Tibial nerve (tissue), 4 donors: ENCODE measurements around the gene CHAF1B. TPM values are rescaled to one million over a fixed set of nuclear protein-coding genes. Genes with fewer than 3 reads are reported as not detected.
"Not testable (repeated sequence)": the region's sequence is repeated elsewhere in the genome, so short reads cannot be mapped to it uniquely, and the experiment has no call there.

Experiments
- DNase-seq, 2 donors: peaks; one replicate each; pipeline ENCODE4 v3.0.0-alpha.2; 2019; ENCODE audit warnings: low spot score in 2 of 2
- H3K27ac ChIP-seq, 4 donors: fragments of 200-600 bp; sonication (generic) in 3 of 4; one replicate each; pipeline ENCODE4 v1.5.1; 2017 to 2019; ENCODE audit warnings: mild to moderate bottlenecking in 1 of 4
- H3K27me3 ChIP-seq, 2 donors: fragments of 200-600 bp; sonication (generic) in 1 of 2; one replicate each; pipeline versions ENCODE4 v1.5.1 to v1.6.0; 2017 to 2019
- H3K36me3 ChIP-seq, 3 donors: fragments of 200-600 bp; sonication (generic); one replicate each; pipeline ENCODE4 v1.5.1; 2018 to 2019
- H3K4me1 ChIP-seq, 4 donors: fragments of 200-600 bp; sonication (generic) in 3 of 4; one replicate each; pipeline ENCODE4 v1.5.1; 2017 to 2019
- H3K4me3 ChIP-seq, 4 donors: fragments of 200-600 bp; sonication (generic) in 3 of 4; one replicate each; pipeline ENCODE4 v1.5.1; 2017 to 2019; ENCODE audit warnings: mild to moderate bottlenecking in 1 of 4, moderate library complexity in 1 of 4
- H3K9me3 ChIP-seq, 4 donors: fragments of 200-600 bp; sonication (generic) in 3 of 4; one replicate each; pipeline ENCODE4 v1.5.1; 2017 to 2019
- EP300 ChIP-seq, 2 donors: sonication (generic); formaldehyde crosslinking; IDR thresholded peaks; one replicate each; pipeline ENCODE4 v1.6.1; 2017; ENCODE audit warnings: antibody characterized with exemption in 2 of 2, mild to moderate bottlenecking in 1 of 2
- POLR2A ChIP-seq, 2 donors: fragments of 450-650 bp; IDR thresholded peaks; one replicate each; pipeline ENCODE4 v1.6.1; 2017; ENCODE audit warnings: antibody characterized with exemption in 2 of 2, mild to moderate bottlenecking in 2 of 2, moderate library complexity in 2 of 2
- WGBS, 2 donors: methylation state at CpG; one replicate each; pipeline ENCODE4 v1.1.5; 2018; 5-methylcytosine and 5-hydroxymethylcytosine counted together
- total RNA-seq, 4 donors: library from RNA; depleted of rRNA; stranded (reverse); fragments of >200 nt; gene quantifications; one replicate each; pipeline ENCODE4 v1.1.0, GENCODE V29; 2016
- TF ChIP-seq, protein P1 (sequence below), 5 experiments: fragments of 200-600 bp in 3 of 5; fragments of 450-650 bp in 2 of 5; sonication (generic) in 3 of 5; IDR thresholded peaks; one replicate each; pipeline ENCODE4 v1.5.1; 2016 to 2019; ENCODE audit warnings: antibody characterized with exemption in 5 of 5, mild to moderate bottlenecking in 3 of 5, moderate library complexity in 2 of 5

Gene CHAF1B
- total RNA-seq, 4 donors from 2014 or later: 0.59 to 1.2 (median 0.86) TPM

DNA sequence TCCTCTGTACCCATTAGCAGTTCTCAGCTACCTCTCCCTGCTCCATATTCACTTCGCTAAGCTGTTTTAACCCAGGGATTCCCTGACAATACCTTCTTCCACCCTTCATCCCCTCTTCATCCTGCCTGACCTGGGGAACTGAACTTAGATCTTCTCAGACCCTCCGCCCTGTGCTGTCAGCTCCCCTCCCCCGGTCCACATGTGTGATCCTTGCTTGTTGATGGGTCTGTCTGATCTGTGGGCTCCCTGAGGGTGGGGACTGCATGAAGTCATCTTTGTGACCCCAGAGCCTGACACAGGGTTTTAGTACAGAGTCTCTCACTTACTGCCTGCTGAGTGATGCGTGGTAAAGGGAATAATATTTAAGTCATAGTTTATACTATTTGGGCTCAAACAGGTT is 11.8 kb downstream of the CHAF1B start:
- Histone ChIP-seq H3K27ac (no peak overlapping the region), H3K27me3 (no peaks in the 10 kb centered on the region), H3K36me3 (peaks cover 0 to 72% (median 0%) of the 10 kb centered on the region in 3 donors), H3K4me3 (no peak overlapping the region), H3K4me1 (no peaks in the 10 kb centered on the region), H3K9me3 (no peaks in the 10 kb centered on the region)
- TF ChIP-seq, protein P1, sequence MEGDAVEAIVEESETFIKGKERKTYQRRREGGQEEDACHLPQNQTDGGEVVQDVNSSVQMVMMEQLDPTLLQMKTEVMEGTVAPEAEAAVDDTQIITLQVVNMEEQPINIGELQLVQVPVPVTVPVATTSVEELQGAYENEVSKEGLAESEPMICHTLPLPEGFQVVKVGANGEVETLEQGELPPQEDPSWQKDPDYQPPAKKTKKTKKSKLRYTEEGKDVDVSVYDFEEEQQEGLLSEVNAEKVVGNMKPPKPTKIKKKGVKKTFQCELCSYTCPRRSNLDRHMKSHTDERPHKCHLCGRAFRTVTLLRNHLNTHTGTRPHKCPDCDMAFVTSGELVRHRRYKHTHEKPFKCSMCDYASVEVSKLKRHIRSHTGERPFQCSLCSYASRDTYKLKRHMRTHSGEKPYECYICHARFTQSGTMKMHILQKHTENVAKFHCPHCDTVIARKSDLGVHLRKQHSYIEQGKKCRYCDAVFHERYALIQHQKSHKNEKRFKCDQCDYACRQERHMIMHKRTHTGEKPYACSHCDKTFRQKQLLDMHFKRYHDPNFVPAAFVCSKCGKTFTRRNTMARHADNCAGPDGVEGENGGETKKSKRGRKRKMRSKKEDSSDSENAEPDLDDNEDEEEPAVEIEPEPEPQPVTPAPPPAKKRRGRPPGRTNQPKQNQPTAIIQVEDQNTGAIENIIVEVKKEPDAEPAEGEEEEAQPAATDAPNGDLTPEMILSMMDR (IDR thresholded peaks at IDR 0.05): no peak
- no peak for TF ChIP-seq EP300 (IDR thresholded peaks at IDR 0.05)
- no peak for TF ChIP-seq POLR2A (IDR thresholded peaks at IDR 0.05)
- 94 to 96% methylated on average over 4 of the region's 4 CpGs for WGBS, 2 donors
- DNase-seq: no peak

DNA sequence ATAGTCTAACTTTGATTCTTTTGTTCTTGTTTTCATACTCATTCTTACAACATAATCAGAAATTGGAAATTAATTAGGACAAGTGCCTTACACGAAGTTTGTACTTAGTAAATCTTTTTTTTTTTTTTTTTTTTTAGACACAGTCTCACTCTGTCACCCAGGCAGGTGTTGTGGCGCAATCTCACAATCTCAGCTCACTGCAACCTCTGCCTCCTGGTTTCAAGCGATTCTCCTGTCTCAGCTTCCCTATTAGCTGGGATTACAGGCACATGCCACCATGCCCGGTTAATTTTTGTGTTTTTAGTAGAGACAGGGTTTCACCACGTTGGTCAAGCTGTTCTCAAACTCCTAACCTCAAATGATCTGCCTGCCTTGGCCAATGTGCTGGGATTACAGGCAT is 12.4 kb downstream of the CHAF1B start:
- Histone ChIP-seq H3K4me1 (no peaks in the 10 kb centered on the region), H3K36me3 (peaks cover 0 to 72% (median 0%) of the 10 kb centered on the region in 3 donors), H3K27me3 (no peaks in the 10 kb centered on the region), H3K9me3 (no peaks in the 10 kb centered on the region), H3K4me3 (no peak overlapping the region), H3K27ac (no peak overlapping the region)
- 88 to 91% methylated on average over 5 of the region's 5 CpGs for WGBS, 2 donors
- no peak for DNase-seq
- TF ChIP-seq, protein P1 (IDR thresholded peaks at IDR 0.05): no peak
- no peak for TF ChIP-seq POLR2A (IDR thresholded peaks at IDR 0.05)
- TF ChIP-seq EP300 (IDR thresholded peaks at IDR 0.05): no peak

DNA sequence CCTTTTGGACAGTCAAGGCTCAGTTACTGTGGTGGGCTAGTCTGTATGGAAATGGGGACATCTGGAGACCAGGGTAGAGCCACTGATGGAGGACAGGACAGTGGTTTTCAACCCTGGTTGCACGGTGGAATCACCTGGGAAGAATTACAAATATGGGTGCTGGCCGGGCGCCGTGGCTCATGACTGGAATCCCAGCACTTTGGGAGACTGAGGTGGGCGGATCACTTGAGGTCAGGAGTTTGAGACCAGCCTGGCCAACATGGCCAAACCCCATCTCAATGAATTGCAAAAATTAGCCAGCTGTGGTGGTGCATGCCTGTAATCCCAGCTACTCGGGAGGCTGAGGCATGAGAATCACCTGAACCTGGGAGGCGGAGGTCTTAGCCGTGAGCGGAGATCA is 14.5 kb downstream of the CHAF1B start:
- DNase-seq, H3K4me3 ChIP-seq, H3K4me1 ChIP-seq, H3K27ac ChIP-seq, H3K9me3 ChIP-seq, H3K27me3 ChIP-seq: not testable (repeated sequence)
- peaks cover 0 to 67% (median 0%) of the 10 kb centered on the region in 3 donors for H3K36me3 ChIP-seq
- WGBS, 2 donors: 96 to 98% methylated on average over 9 of the region's 9 CpGs

DNA sequence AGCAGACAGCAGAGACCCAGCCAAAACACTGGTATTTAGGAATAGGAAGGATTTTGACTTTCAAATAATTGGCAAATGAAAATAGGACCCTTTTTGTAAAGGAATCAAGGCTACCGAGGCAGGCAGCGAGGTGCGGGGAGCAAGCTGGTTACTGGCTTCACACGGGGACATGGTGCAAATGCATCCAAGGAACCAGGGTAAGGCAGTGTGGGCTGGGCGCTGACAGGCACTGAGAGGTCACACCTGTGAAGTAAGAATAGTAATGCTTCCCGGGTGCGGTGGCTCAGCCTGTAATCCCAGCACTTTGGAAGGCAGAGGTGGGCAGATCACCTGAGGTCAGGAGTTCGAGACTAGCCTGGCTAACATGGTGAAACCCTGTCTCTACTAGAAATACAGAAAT is 15.5 kb downstream of the CHAF1B start:
- WGBS, 2 donors: 90 to 96% methylated on average over 8 of the region's 8 CpGs
- no peak for DNase-seq
- no peaks in the 10 kb centered on the region for H3K9me3 ChIP-seq

DNA sequence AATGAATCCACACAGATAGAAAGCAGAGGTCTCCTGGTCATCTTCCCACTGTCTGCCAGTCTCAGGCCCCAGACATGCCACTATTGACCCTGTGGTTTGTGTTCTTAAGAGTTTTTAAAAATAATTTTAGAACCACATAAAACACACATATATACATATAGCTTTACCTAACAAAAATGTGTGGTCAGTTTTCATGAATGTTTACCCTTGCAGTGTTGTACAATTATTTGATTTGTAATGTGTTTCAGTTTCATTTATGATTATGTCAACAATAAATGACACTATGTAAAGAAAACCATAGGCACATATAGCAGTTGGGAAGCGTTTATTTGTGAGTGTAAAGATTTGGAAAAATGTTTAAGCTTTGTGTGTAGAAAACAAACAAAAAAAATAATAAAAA is 17.1 kb downstream of the CHAF1B start:
- TF ChIP-seq EP300 (IDR thresholded peaks at IDR 0.05) (no peak), POLR2A (IDR thresholded peaks at IDR 0.05) (no peak)
- TF ChIP-seq, protein P1 (IDR thresholded peaks at IDR 0.05): no peak
- DNase-seq: no peak
- peaks cover 0 to 59% (median 0%) of the 10 kb centered on the region in 3 donors for H3K36me3 ChIP-seq
- 86 to 93% methylated on average over 1 of the region's 1 CpG for WGBS, 2 donors
- H3K27me3 ChIP-seq: no peaks in the 10 kb centered on the region
- H3K9me3 ChIP-seq: no peaks in the 10 kb centered on the region
- no peak overlapping the region for H3K4me3 ChIP-seq
- no peak overlapping the region for H3K27ac ChIP-seq
- no peaks in the 10 kb centered on the region for H3K4me1 ChIP-seq

More for the DNA sequence above, 15.5 kb downstream of the CHAF1B start:
- Histone ChIP-seq H3K27ac (no peak overlapping the region), H3K4me1 (no peaks in the 10 kb centered on the region), H3K4me3 (no peak overlapping the region), H3K27me3 (no peaks in the 10 kb centered on the region), H3K36me3 (peaks cover 0 to 62% (median 0%) of the 10 kb centered on the region in 3 donors)
- no peak for TF ChIP-seq EP300 (IDR thresholded peaks at IDR 0.05)
- no peak for TF ChIP-seq POLR2A (IDR thresholded peaks at IDR 0.05)
- TF ChIP-seq, protein P1 (IDR thresholded peaks at IDR 0.05): no peak

DNA sequence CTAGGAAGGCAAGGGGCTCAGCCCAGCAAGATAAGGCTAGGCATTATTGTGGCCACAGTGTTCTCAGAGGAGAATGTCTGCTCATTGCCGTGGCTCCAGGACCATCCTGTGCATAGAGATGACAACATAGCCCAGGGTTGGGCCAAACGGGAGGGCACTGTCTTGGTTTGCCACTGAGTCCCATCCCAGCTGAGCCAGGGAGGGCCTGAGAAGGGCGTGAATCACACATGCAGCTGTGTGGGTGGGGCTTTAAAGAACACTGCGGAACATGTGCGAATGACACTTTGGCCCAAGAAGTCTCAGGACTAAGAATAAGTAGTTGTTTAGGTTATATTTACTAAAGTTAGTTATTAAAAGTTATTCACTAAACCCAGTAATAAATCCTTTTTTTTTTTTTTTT is 18.5 kb downstream of the CHAF1B start:
- Histone ChIP-seq H3K4me3 (no peak overlapping the region), H3K9me3 (no peaks in the 10 kb centered on the region), H3K27me3 (no peaks in the 10 kb centered on the region), H3K36me3 (peaks cover 0 to 51% (median 0%) of the 10 kb centered on the region in 3 donors), H3K4me1 (no peaks in the 10 kb centered on the region), H3K27ac (no peak overlapping the region)
- DNase-seq: no peak
- TF ChIP-seq EP300 (IDR thresholded peaks at IDR 0.05): no peak
- TF ChIP-seq, protein P1 (IDR thresholded peaks at IDR 0.05): no peak
- no peak for TF ChIP-seq POLR2A (IDR thresholded peaks at IDR 0.05)
- 63 to 71% methylated on average over 5 of the region's 5 CpGs for WGBS, 2 donors
